GF-D8 (cell line): ENCODE measurements around the gene DLX3.
"Not testable (repeated sequence)": the region's sequence is repeated elsewhere in the genome, so short reads cannot be mapped to it uniquely, and the experiment has no call there.

Experiments
- DNase-seq: peaks from one replicate; lab custom pipeline; 2025; lab: John Stamatoyannopoulos, UW

The DLX3 gene

GRCh38 chr17:49995055-49995738 is at the start of gene DLX3:
Gene DLX3, minus strand, starts transcription at chr17:49995224. Its CDS starts 226 bp downstream, at chr17:49994998.
- DNase-seq = no peak

- no peak for DNase-seq
Measured at GRCh38 chr17:50044483-50044882, 49.5 kb upstream of the DLX3 start.

GRCh38 chr17:50043290-50044148 is 48.5 kb upstream of the DLX3 start:
- DNase-seq = no peak

DNA sequence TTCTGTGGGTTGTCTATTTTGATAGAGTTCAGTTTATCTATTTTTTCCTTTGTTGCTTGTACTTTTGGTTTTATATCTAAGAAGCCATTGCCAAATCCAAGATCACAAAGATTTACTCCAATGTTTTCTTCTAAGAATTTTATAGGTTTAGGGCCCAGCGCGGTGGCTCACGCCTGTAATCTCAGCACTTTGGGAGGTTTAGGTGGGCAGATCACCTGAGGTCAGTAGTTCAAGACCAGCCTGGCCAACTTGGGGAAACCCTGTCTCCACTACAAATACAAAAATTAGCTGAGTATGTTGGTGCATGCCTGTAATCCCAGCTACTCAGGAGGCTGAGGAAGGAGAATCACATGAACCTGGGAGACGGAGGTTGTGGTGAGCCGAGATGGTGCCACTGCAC is 47.2 kb upstream of the DLX3 start:
- no peak for DNase-seq

- not testable (repeated sequence) for DNase-seq
Measured at GRCh38 chr17:50040496-50040895, 45.5 kb upstream of the DLX3 start.

- no peak for DNase-seq
Measured at GRCh38 chr17:50039058-50039457, 44.0 kb upstream of the DLX3 start.

- DNase-seq = no peak
Measured at GRCh38 chr17:50037321-50038107, 42.5 kb upstream of the DLX3 start.

DNA sequence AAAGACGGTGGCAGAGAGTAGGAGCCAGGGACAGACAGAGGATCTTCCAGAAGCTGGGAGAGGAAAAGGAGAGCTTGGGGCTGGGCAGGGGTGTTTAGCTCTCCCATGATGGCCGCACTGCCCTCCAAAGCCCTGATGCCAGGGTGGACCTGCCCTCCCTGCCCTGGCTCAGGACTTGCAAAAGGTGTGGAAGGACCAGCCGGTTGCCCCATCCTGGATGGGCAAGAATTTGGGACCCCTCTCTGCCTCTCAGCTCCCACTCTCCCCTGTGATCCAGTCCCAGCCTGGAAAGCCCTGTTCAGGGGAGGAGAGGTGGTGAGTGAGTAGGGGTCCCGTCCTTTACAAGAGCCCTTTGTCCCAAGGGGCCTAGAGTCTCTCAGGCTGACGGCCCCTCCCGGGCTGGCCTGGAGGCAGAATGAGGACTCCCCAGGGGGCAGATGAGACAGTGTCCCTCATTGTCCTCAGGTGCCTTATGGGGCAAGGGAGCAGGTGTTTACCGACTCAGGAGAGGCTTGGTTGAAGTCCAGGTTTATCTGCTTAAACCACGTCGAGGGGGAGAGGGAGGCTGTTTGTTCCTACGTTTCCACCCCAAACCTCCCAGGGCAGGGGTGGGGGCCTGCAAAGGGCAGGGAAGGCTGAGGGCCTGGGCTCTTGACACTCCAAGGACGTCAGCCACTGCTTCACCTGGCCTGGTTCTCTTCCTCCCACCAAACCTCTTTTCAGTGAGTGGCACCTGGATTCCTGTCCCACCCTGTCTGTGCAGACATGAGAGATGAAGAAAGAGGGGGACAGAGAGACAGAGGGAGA is 41.6 kb upstream of the DLX3 start:
- no peak for DNase-seq

GRCh38 chr17:50035945-50036344 is 40.9 kb upstream of the DLX3 start:
- DNase-seq = no peak

- no peak for DNase-seq
Measured at GRCh38 chr17:50035421-50035879, 40.4 kb upstream of the DLX3 start.

GRCh38 chr17:50034498-50035364 is 39.7 kb upstream of the DLX3 start:
- no peak for DNase-seq

GRCh38 chr17:50033316-50033715 is 38.3 kb upstream of the DLX3 start:
- no peak for DNase-seq

- DNase-seq = no peak
Measured at GRCh38 chr17:50029185-50029584, 34.2 kb upstream of the DLX3 start.

DNA sequence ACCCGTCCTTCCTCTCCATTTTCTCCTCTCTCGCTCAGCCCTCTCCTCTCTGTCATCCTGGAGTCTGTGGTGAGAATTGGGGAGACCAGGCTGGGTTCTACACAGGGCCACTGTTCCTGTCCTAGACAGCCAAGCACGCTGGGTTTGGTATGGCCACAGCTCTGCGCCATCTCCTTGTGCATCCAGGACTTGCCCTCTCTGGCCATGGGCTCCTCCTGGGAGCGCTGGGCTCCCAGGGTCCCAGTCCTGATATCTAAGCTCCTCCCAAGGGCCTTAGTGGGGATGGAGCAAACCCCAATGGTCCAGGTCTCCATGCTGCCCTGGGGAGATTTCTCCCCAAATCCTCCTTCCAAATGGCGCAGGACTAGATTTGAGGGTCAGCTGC is 33.7 kb upstream of the DLX3 start:
- DNase-seq = no peak

- DNase-seq = no peak
Measured at GRCh38 chr17:50027881-50028735, 33.1 kb upstream of the DLX3 start.

- DNase-seq = no peak
Measured at GRCh38 chr17:50027172-50027880, 32.3 kb upstream of the DLX3 start.

DNA sequence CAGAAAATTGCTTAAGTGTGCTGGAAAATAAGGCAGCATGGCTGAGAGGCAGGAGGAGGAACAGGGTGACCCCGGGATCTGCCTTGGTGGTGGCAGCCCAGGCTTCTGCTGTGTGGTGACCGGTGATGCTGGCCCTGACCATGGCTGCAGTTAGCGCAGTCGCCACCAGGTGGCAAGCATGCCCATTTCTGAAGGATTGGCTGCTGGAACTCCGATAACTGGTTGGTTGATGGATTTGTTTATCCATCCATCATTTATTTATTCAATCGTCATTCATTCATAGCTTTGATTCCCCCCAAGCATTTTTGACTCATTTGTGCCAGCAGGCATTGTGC is 31.8 kb upstream of the DLX3 start:
- DNase-seq = no peak

DNA sequence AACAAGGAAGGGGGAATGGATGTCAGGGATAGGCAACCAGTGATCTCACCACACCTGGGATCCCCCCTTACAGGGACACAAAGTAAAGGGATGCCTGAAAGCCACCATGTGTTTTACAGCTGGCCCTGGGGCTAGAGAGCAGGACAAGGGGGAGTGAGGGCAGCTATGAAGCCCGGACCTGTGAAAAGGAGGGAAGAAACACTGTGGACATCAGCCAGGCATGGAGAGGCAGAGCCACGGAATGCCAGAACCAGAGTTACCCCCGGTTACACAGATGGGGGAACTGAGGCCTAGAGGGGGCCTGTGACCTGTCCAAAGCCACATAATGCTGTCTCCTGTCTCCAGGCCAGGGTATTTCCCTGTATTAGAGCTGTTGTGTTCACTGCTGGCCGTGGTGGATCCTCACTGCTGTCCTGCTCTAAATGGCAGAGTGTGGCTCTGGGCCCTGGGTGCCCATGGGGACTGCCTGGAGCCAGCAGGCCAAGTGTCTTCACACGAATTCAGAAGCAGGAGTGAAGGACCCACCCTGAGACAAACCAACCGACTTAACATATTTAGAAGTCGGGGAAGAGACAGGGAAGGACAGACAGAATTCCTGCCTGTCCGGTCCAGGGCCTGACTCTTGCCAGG is 31.1 kb upstream of the DLX3 start:
- no peak for DNase-seq

DNA sequence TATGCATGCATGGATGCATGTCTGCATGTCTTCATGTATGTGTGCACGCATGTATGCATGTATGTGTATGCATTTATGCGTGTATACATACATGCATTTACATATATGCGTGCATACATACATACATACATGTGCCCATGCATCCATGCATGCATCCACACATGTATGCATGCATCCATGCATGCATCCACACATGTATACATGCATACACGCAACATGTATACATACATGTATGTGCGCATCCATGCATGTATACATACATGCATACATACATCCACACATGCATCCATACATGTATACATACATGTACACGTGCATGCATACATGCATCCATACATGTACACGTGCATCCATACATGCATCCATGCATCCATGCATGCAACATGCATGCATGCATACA is 29.8 kb upstream of the DLX3 start:
- DNase-seq = no peak
